Fibroblast of lung (primary cell): ENCODE measurements around the gene ELMO1. TPM values are rescaled to one million over a fixed set of nuclear protein-coding genes. Genes with fewer than 3 reads are reported as not detected.

Experiments used
- DNase-seq, 2 donors: peaks; one replicate each; pipeline versions ENCODE4 v3.0.0 to v3.0.0-alpha.2; 2010; ENCODE audit warnings: low read depth in 2 of 2
- H2AFZ ChIP-seq: 2 replicates; pipeline ENCODE4 v1.5.1; 2012; ENCODE audit warnings: low read length, control low read depth, inconsistent platforms
- H3K27ac ChIP-seq: 2 replicates; pipeline ENCODE4 v1.5.1; 2011; ENCODE audit warnings: low read length, control low read depth; ENCODE audit not compliant: insufficient read depth
- H3K27me3 ChIP-seq: 2 replicates; pipeline ENCODE4 v1.5.1; 2011; ENCODE audit warnings: mild to moderate bottlenecking, low read length; ENCODE audit not compliant: control insufficient read depth, insufficient read depth
- H3K36me3 ChIP-seq: 2 replicates; pipeline ENCODE4 v1.5.1; 2011; ENCODE audit warnings: low read length; ENCODE audit not compliant: control insufficient read depth, insufficient read depth
- H3K4me1 ChIP-seq: 2 replicates; pipeline ENCODE4 v1.5.1; 2011; ENCODE audit warnings: low read length; ENCODE audit not compliant: control insufficient read depth, insufficient read depth; ENCODE audit errors: extremely low read depth
- H3K4me2 ChIP-seq: 2 replicates; pipeline ENCODE4 v1.5.1; 2011; ENCODE audit warnings: low read length, control low read depth; ENCODE audit not compliant: insufficient read depth; ENCODE audit errors: extremely low read depth
- H3K4me3 ChIP-seq, 4 experiments: fragments of 200-600 bp in 1 of 4; sonication (generic) in 1 of 4; replicated peaks in 1 of 4; 2 replicates each; pipeline ENCODE4 v1.5.1; 2011 to 2016; ENCODE audit warnings: low read length in 4 of 4, low read depth in 3 of 4, mild to moderate bottlenecking in 3 of 4, control low read depth in 2 of 4, inconsistent platforms in 1 of 4, mixed read lengths in 1 of 4; ENCODE audit not compliant: insufficient read depth in 1 of 4; ENCODE audit errors: control extremely low read depth in 1 of 4
- H3K79me2 ChIP-seq: 2 replicates; pipeline ENCODE4 v1.5.1; 2012; ENCODE audit warnings: mild to moderate bottlenecking, low read length, inconsistent platforms; ENCODE audit not compliant: control insufficient read depth, insufficient read depth
- H3K9ac ChIP-seq: 2 replicates; pipeline ENCODE4 v1.5.1; 2011; ENCODE audit warnings: mild to moderate bottlenecking, low read length, control low read depth; ENCODE audit not compliant: insufficient read depth
- H3K9me3 ChIP-seq: 2 replicates; pipeline ENCODE4 v1.5.1; 2012; ENCODE audit warnings: low read depth, low read length; ENCODE audit not compliant: control insufficient read depth, insufficient read depth
- H4K20me1 ChIP-seq: 2 replicates; pipeline ENCODE4 v1.5.1; 2011; ENCODE audit warnings: low read length; ENCODE audit not compliant: control insufficient read depth, insufficient read depth; ENCODE audit errors: extremely low read depth
- EZH2 ChIP-seq: IDR thresholded peaks from 2 replicates; pipeline ENCODE4 v1.5.1; 2012; ENCODE audit warnings: low read length, control low read depth, mild to moderate bottlenecking; ENCODE audit errors: missing control alignments
- polyA plus RNA-seq, 2 donors: library from polyadenylated mRNA; depleted of rRNA in 1 of 2; stranded (reverse) in 1 of 2; unstranded in 1 of 2; fragments of >200 nt; gene quantifications; 2 replicates each; pipeline ENCODE4 v1.2.1, GENCODE V29; 2011 to 2012; ENCODE audit warnings: missing spikeins in 1 of 2
- total RNA-seq: library from RNA; depleted of rRNA; stranded (reverse); fragments of >200 nt; gene quantifications from 2 replicates; pipeline ENCODE4 v1.2.1, GENCODE V29; 2014
- TF ChIP-seq, protein P1 (sequence below), 2 donors: IDR thresholded peaks in 1 of 2; conservative IDR thresholded peaks in 1 of 2; 1 replicate in 1 of 2; 2 replicates in 1 of 2; pipeline ENCODE4 v1.5.1; 2011 to 2012; ENCODE audit warnings: low read length in 2 of 2, control low read depth in 1 of 2, inconsistent platforms in 1 of 2, low read depth in 1 of 2, mild to moderate bottlenecking in 1 of 2

The ELMO1 gene
- total and polyA plus RNA-seq, 2 donors (not counting 1 experiment from before 2014, with no cell fraction given), result 0.50 TPM; not detected in 1

DNA sequence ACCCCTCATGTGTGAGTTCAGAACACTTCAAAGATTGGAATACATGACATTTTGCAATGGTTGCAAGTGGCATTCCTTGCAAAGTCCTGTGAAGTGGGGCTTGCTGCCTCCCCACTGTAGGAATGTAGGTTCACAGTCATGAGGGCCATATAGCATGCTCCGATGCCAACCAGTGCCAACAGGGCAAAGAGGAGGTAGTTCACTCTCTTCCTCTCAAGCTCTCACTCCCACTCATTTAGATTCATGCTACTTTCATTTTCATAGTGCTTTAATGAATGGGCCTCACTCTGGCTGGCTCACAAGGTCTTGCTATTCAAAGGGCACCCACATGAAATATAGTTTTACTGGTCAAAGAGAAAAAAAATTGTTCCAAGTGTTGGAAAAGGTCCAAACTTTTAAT, 554.5 kb downstream of the ELMO1 start:
- no peak overlapping the region for H3K9ac ChIP-seq
- no peak overlapping the region for H3K27ac ChIP-seq
- H3K36me3 ChIP-seq, result no peaks in the 10 kb centered on the region
- no peak overlapping the region for H2AFZ ChIP-seq
- H3K27me3 ChIP-seq, result no peaks in the 10 kb centered on the region
- H3K9me3 ChIP-seq, result no peaks in the 10 kb centered on the region
- H3K4me1 ChIP-seq, result no peaks in the 10 kb centered on the region
- DNase-seq, result no peak
- no peaks in the 10 kb centered on the region for H4K20me1 ChIP-seq
- H3K4me2 ChIP-seq, result no peak overlapping the region
- TF ChIP-seq, protein P1, sequence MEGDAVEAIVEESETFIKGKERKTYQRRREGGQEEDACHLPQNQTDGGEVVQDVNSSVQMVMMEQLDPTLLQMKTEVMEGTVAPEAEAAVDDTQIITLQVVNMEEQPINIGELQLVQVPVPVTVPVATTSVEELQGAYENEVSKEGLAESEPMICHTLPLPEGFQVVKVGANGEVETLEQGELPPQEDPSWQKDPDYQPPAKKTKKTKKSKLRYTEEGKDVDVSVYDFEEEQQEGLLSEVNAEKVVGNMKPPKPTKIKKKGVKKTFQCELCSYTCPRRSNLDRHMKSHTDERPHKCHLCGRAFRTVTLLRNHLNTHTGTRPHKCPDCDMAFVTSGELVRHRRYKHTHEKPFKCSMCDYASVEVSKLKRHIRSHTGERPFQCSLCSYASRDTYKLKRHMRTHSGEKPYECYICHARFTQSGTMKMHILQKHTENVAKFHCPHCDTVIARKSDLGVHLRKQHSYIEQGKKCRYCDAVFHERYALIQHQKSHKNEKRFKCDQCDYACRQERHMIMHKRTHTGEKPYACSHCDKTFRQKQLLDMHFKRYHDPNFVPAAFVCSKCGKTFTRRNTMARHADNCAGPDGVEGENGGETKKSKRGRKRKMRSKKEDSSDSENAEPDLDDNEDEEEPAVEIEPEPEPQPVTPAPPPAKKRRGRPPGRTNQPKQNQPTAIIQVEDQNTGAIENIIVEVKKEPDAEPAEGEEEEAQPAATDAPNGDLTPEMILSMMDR (conservative IDR thresholded peaks at IDR 0.05 in 1 of 2, IDR thresholded peaks at IDR 0.05 in 1 of 2; ENCODE audit: low read depth in 1 of 2, low read length in 2 of 2), result no peak
- TF ChIP-seq EZH2, result no peak
- no peaks in the 10 kb centered on the region for H3K79me2 ChIP-seq
- H3K4me3 ChIP-seq, result no peak overlapping the region

DNA sequence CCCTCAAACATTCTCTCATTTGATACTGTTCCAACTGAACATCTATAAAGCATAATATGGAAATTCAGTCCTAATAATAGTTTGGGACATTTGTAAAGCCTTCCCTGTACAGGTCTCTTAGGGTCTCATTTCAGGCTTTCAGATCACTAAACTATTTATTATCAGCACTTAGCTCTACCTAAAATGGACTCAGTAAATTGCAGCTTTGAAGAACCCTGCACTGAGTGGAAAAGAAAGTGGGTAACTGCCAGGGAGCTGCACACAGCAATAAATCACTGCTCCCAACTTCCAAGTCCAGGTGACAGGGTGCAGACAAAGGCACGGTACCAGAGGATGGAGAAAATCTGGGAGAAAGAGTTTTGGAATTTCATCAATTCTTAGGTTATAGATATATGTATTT, 559.5 kb downstream of the ELMO1 start:
- DNase-seq, result no peak
- Histone ChIP-seq H3K36me3 (no peaks in the 10 kb centered on the region), H3K27me3 (no peaks in the 10 kb centered on the region), H3K79me2 (no peaks in the 10 kb centered on the region), H3K9me3 (no peaks in the 10 kb centered on the region), H3K4me1 (no peaks in the 10 kb centered on the region), H3K9ac (no peak overlapping the region), H4K20me1 (no peaks in the 10 kb centered on the region), H2AFZ (no peak overlapping the region), H3K4me3 (no peak overlapping the region), H3K27ac (no peak overlapping the region), H3K4me2 (no peak overlapping the region)
- TF ChIP-seq, protein P1 (conservative IDR thresholded peaks at IDR 0.05 in 1 of 2, IDR thresholded peaks at IDR 0.05 in 1 of 2; ENCODE audit: low read depth in 1 of 2, low read length in 2 of 2), result no peak
- no peak for TF ChIP-seq EZH2

DNA sequence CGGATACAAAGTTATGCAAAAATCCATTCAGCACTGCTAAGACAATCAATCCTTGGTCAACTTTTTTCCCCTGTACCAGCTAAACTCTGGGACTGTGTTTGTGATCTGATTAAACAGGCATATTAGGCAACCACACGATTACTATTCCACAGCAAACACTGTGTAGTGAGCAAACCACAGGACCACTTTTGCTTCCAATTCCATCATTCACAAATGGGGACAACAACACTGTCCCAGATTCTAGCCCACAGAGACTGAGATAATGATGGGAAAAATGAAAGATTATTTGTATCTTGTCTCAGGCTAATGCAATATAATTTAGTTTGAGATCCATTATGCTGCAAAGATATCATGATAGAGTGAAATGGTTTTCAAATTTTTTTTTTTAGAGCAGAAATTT, 560.7 kb downstream of the ELMO1 start:
- Histone ChIP-seq H3K27ac (no peak overlapping the region), H3K9me3 (no peaks in the 10 kb centered on the region), H3K27me3 (no peaks in the 10 kb centered on the region), H3K9ac (no peak overlapping the region), H3K36me3 (no peaks in the 10 kb centered on the region), H2AFZ (no peak overlapping the region), H4K20me1 (no peaks in the 10 kb centered on the region), H3K4me1 (no peaks in the 10 kb centered on the region), H3K79me2 (no peaks in the 10 kb centered on the region), H3K4me2 (no peak overlapping the region), H3K4me3 (no peak overlapping the region)
- TF ChIP-seq, protein P1 (conservative IDR thresholded peaks at IDR 0.05 in 1 of 2, IDR thresholded peaks at IDR 0.05 in 1 of 2; ENCODE audit: low read depth in 1 of 2, low read length in 2 of 2), result no peak
- TF ChIP-seq EZH2, result no peak
- peak in 1 of 2 donors; percentile 2 for DNase-seq
